H9 (cell line): ENCODE measurements around the gene U2AF1L4. TPM values are rescaled to one million over a fixed set of nuclear protein-coding genes. Genes with fewer than 3 reads are reported as not detected.

Source experiments
- DNase-seq: peaks from one replicate; pipeline ENCODE4 v3.0.0-alpha.2; 2017
- H2AFZ ChIP-seq: one replicate; pipeline ENCODE4 v1.6.1; 2013; ENCODE audit warnings: mild to moderate bottlenecking, low read length, control low read depth, moderate library complexity
- H2AK5ac ChIP-seq: 2 replicates; pipeline ENCODE4 v1.6.1; 2013; ENCODE audit warnings: low read length, control low read depth, mixed read lengths; ENCODE audit not compliant: insufficient read length
- H2BK120ac ChIP-seq: one replicate; pipeline ENCODE4 v1.6.1; 2013; ENCODE audit warnings: low read depth, mild to moderate bottlenecking, low read length, control low read depth, inconsistent platforms; ENCODE audit not compliant: poor library complexity, severe bottlenecking
- H2BK12ac ChIP-seq: 2 replicates; pipeline ENCODE4 v1.6.1; 2013; ENCODE audit warnings: low read length, control low read depth, mixed read lengths, low read depth; ENCODE audit not compliant: insufficient read length
- H2BK15ac ChIP-seq: 2 replicates; pipeline ENCODE4 v1.6.1; 2013; ENCODE audit warnings: low read depth, low read length, control low read depth
- H2BK20ac ChIP-seq: one replicate; pipeline ENCODE4 v1.6.1; 2013; ENCODE audit warnings: low read depth, mild to moderate bottlenecking, low read length, control low read depth, inconsistent platforms; ENCODE audit not compliant: poor library complexity, severe bottlenecking
- H2BK5ac ChIP-seq: 2 replicates; pipeline ENCODE4 v1.6.1; 2013; ENCODE audit warnings: low read length, control low read depth, mixed read lengths; ENCODE audit not compliant: insufficient read length
- H3K14ac ChIP-seq: 2 replicates; pipeline ENCODE4 v1.6.1; 2013; ENCODE audit warnings: low read length, control low read depth; ENCODE audit not compliant: insufficient read depth
- H3K18ac ChIP-seq: 2 replicates; pipeline ENCODE4 v1.6.1; 2013; ENCODE audit warnings: low read depth, mild to moderate bottlenecking, mixed read lengths, low read length, control low read depth; ENCODE audit not compliant: insufficient read length
- H3K23ac ChIP-seq: 2 replicates; pipeline ENCODE4 v1.6.1; 2013; ENCODE audit warnings: low read length, control low read depth, mixed read lengths, low read depth; ENCODE audit not compliant: insufficient read length
- H3K23me2 ChIP-seq: 2 replicates; pipeline ENCODE4 v1.6.1; 2013; ENCODE audit warnings: low read depth, mild to moderate bottlenecking, mixed read lengths, low read length, control low read depth; ENCODE audit not compliant: insufficient read length, poor library complexity, severe bottlenecking
- H3K27ac ChIP-seq: 2 replicates; pipeline ENCODE4 v1.5.1; 2013; ENCODE audit warnings: low read length, control low read depth, mixed read lengths, low read depth; ENCODE audit not compliant: insufficient read length
- H3K27me3 ChIP-seq: 2 replicates; pipeline ENCODE4 v1.6.1; 2013; ENCODE audit warnings: low read length, control low read depth, inconsistent platforms; ENCODE audit not compliant: insufficient read depth
- H3K4ac ChIP-seq: 2 replicates; pipeline ENCODE4 v1.6.1; 2013; ENCODE audit warnings: low read depth, mild to moderate bottlenecking, control low read depth, inconsistent platforms, low read length, moderate library complexity
- H3K4me1 ChIP-seq: 2 replicates; pipeline ENCODE4 v1.6.1; 2013; ENCODE audit warnings: low read length, control low read depth, inconsistent platforms; ENCODE audit not compliant: insufficient read depth
- H3K4me2 ChIP-seq: 2 replicates; pipeline ENCODE4 v1.6.1; 2013; ENCODE audit warnings: low read length, control low read depth, mixed read lengths; ENCODE audit not compliant: insufficient read length, insufficient read depth
- H3K56ac ChIP-seq: 2 replicates; pipeline ENCODE4 v1.6.1; 2013; ENCODE audit warnings: low read depth, mild to moderate bottlenecking, mixed read lengths, low read length, control low read depth; ENCODE audit not compliant: insufficient read length
- H3K79me1 ChIP-seq: 2 replicates; pipeline ENCODE4 v1.6.1; 2013; ENCODE audit warnings: low read depth, mild to moderate bottlenecking, moderate library complexity, low read length, control low read depth, inconsistent platforms; ENCODE audit not compliant: insufficient read depth, poor library complexity, severe bottlenecking
- H3K79me2 ChIP-seq: 2 replicates; pipeline ENCODE4 v1.6.1; 2013; ENCODE audit warnings: low read length, control low read depth, inconsistent platforms; ENCODE audit not compliant: insufficient read depth
- H3K9ac ChIP-seq: 2 replicates; pipeline ENCODE4 v1.6.1; 2013; ENCODE audit warnings: low read length, control low read depth, mixed read lengths; ENCODE audit not compliant: insufficient read length; ENCODE audit errors: extremely low read depth
- H3K9me3 ChIP-seq: one replicate; pipeline ENCODE4 v1.6.1; 2013; ENCODE audit warnings: low read depth, low read length, inconsistent platforms; ENCODE audit not compliant: control insufficient read depth
- H3T11ph ChIP-seq: one replicate; pipeline ENCODE4 v1.6.1; 2013; ENCODE audit warnings: mild to moderate bottlenecking, low read length, control low read depth, inconsistent platforms
- H4K20me1 ChIP-seq: one replicate; pipeline ENCODE4 v1.6.1; 2013; ENCODE audit not compliant: control insufficient read depth, insufficient read length, insufficient read depth
- H4K5ac ChIP-seq: 2 replicates; pipeline ENCODE4 v1.6.1; 2013; ENCODE audit warnings: low read depth, mild to moderate bottlenecking, mixed read lengths, low read length, control low read depth; ENCODE audit not compliant: insufficient read length
- H4K8ac ChIP-seq: replicated peaks from 2 replicates; pipeline ENCODE4 v1.6.1; 2013; ENCODE audit warnings: low read length, control low read depth, mixed read lengths, low read depth; ENCODE audit not compliant: insufficient read length
- H4K91ac ChIP-seq: 2 replicates; pipeline ENCODE4 v1.6.1; 2013; ENCODE audit warnings: low read depth, mild to moderate bottlenecking, moderate library complexity, mixed read lengths, low read length, control low read depth; ENCODE audit not compliant: insufficient read length
- H3K27ac Mint-ChIP-seq, 3 experiments: 2 replicates in 2 of 3; 3 replicates in 1 of 3; pipeline ENCODE4 v1.8.0; 2020 to 2021; ENCODE audit warnings: mixed read lengths in 3 of 3, mild to moderate bottlenecking in 1 of 3, moderate library complexity in 1 of 3
- H3K27me3 Mint-ChIP-seq: 2 replicates; pipeline ENCODE4 v1.8.0; 2021; ENCODE audit warnings: low read depth, mild to moderate bottlenecking, moderate library complexity, mixed read lengths
- H3K36me3 Mint-ChIP-seq, 3 experiments: 2 replicates in 2 of 3; 3 replicates in 1 of 3; pipeline ENCODE4 v1.8.0; 2020 to 2021; ENCODE audit warnings: low read depth in 3 of 3, mixed read lengths in 3 of 3; ENCODE audit not compliant: insufficient read depth in 1 of 3
- H3K4me1 Mint-ChIP-seq, 2 experiments: 2 replicates each; pipeline ENCODE4 v1.8.0; 2020; ENCODE audit warnings: mixed read lengths in 2 of 2
- H3K4me3 Mint-ChIP-seq, 2 experiments: 2 replicates in 1 of 2; 3 replicates in 1 of 2; pipeline ENCODE4 v1.8.0; 2020 to 2021; ENCODE audit warnings: mild to moderate bottlenecking in 2 of 2, mixed read lengths in 2 of 2, moderate library complexity in 1 of 2
- H3K9me3 Mint-ChIP-seq, 2 experiments: 2 replicates in 1 of 2; 3 replicates in 1 of 2; pipeline ENCODE4 v1.8.0; 2020; ENCODE audit warnings: mild to moderate bottlenecking in 2 of 2, mixed read lengths in 2 of 2, moderate library complexity in 1 of 2
- CTCF ChIP-seq: fragments of 200-600 bp; sonication (generic); conservative IDR thresholded peaks from 3 replicates; pipeline ENCODE4 v1.8.0; 2021; ENCODE audit warnings: antibody characterized with exemption, mild to moderate bottlenecking
- WGBS: extraction: QIAGEN DNeasy Blood & Tissue Kit; methylation state at CpG from one replicate; pipeline ENCODE4 v1.1.7; 2013; ENCODE audit warnings: missing lambda C conversion rate, low lambda C conversion rate, mixed read lengths; ENCODE audit not compliant: insufficient read length; ENCODE audit errors: extremely low coverage; 5-methylcytosine and 5-hydroxymethylcytosine counted together
- total RNA-seq: library from RNA; stranded (reverse); gene quantifications from 2 replicates; pipeline ENCODE4 v1.2.1, GENCODE V29; 2021

Gene U2AF1L4
- total RNA-seq, 1 experiment from 2014 or later, result 16.8 TPM

- H3K79me1 ChIP-seq, result no peaks in the 10 kb centered on the region
- Mint-ChIP-seq H3K4me3 (no peak overlapping the region), H3K27me3 (no peaks in the 10 kb centered on the region; the same call in 1 of the 2 replicates), H3K36me3 (peaks cover 67 to 94% (median 92%) of the 10 kb centered on the region in 3 experiments), H3K4me1 (no peaks in the 10 kb centered on the region), H3K9me3 (no peaks in the 10 kb centered on the region), H3K27ac (no peak overlapping the region)
- H3K79me2 ChIP-seq, result no peaks in the 10 kb centered on the region
- H3K9ac ChIP-seq, result no peak overlapping the region
- H2AK5ac ChIP-seq, result no peak overlapping the region
- H2BK12ac ChIP-seq, result no peak overlapping the region
- H3K4me2 ChIP-seq, result no peak overlapping the region
- H3K23me2 ChIP-seq, result no peaks in the 10 kb centered on the region
- no peak overlapping the region for H3K14ac ChIP-seq
- no peak overlapping the region for H3K27ac ChIP-seq
- no peaks in the 10 kb centered on the region for H3K27me3 ChIP-seq
- no peak overlapping the region for H3K4ac ChIP-seq
- H3K9me3 ChIP-seq, result no peaks in the 10 kb centered on the region
- no peak overlapping the region for H4K8ac ChIP-seq
- no peak overlapping the region for H2AFZ ChIP-seq
- H2BK15ac ChIP-seq, result no peak overlapping the region
- no peaks in the 10 kb centered on the region for H3K4me1 ChIP-seq
- H3K18ac ChIP-seq, result no peak overlapping the region
- H4K20me1 ChIP-seq, result no peaks in the 10 kb centered on the region
- H3K56ac ChIP-seq, result no peak overlapping the region
- no peak overlapping the region for H4K91ac ChIP-seq
- no peak overlapping the region for H3T11ph ChIP-seq
- no CpG with 5 or more reads among the region's 25 CpGs for WGBS
- H2BK5ac ChIP-seq, result no peak overlapping the region
- no peak for DNase-seq
- no peak overlapping the region for H2BK20ac ChIP-seq
- H3K23ac ChIP-seq, result no peak overlapping the region
- no peak for TF ChIP-seq CTCF
- no peak overlapping the region for H2BK120ac ChIP-seq
- H4K5ac ChIP-seq, result no peak overlapping the region
Measured at GRCh38 chr19:35727053-35727955, 17.9 kb downstream of the U2AF1L4 start.
